ENCODE results near the gene ALKAL2. TPM values are rescaled to one million over a fixed set of nuclear protein-coding genes. Genes with fewer than 3 reads are reported as not detected.

The ALKAL2 gene
- total and polyA plus RNA-seq, 2 donors (not counting 3 experiments of a cell fraction or from before 2014, with no cell fraction given): not detected

GRCh38 chr2:253202-253638 is 34.7 kb downstream of the ALKAL2 start:
- Histone ChIP-seq H2AFZ (ENCODE audit: low read depth, low read length) (no peak overlapping the region), H3K4me1 (ENCODE audit: control insufficient read depth, extremely low read depth, insufficient read depth, low read length) (no peaks in the 10 kb centered on the region), H3K4me3 (replicated peaks in 1 of 3; ENCODE audit: insufficient read depth in 1 of 3, low read depth in 1 of 3, low read length in 3 of 3) (no peak overlapping the region), H3K27me3 (ENCODE audit: control insufficient read depth in 2 of 2, insufficient read depth in 2 of 2, low read length in 2 of 2) (no peaks in the 10 kb centered on the region), H3K9me3 (replicated peaks; ENCODE audit: control insufficient read depth, insufficient read depth, low read length) (no peaks in the 10 kb centered on the region), H3K36me3 (ENCODE audit: control insufficient read depth in 2 of 2, extremely low read depth in 1 of 2, insufficient read depth in 2 of 2, low read length in 2 of 2) (no peaks in the 10 kb centered on the region), H4K20me1 (replicated peaks; ENCODE audit: control insufficient read depth, extremely low read depth, insufficient read depth, low read length) (no peaks in the 10 kb centered on the region), H3K4me2 (ENCODE audit: insufficient read depth, low read length) (no peak overlapping the region), H3K79me2 (ENCODE audit: control insufficient read depth, insufficient read depth, low read length) (no peaks in the 10 kb centered on the region), H3K9me1 (replicated peaks; ENCODE audit: control insufficient read depth, extremely low read depth, insufficient read depth, low read length) (no peaks in the 10 kb centered on the region), H3K9ac (replicated peaks; ENCODE audit: extremely low read depth, insufficient read depth, low read length) (no peak overlapping the region), H3K27ac (ENCODE audit: insufficient read depth, low read depth, low read length) (no peak overlapping the region)
- CTCF ChIA-PET: interaction anchor here (1.3 kb wide), 1 partner anchor 13 kb away, joined by 3 read pairs; no protein-coding TSS in a partner anchor
- DNase-seq (ENCODE audit: low read depth, low spot score): no peak
- FAIRE-seq: peak; percentile 21
- intact Hi-C loops (cut with micrococcal nuclease): no loop called here
- BruUV-seq (replicated peaks): no TSS peak
- dilution Hi-C loops (cut with MboI; ENCODE audit: extremely low pct_ligation_motif_present, low sequenced_read_pairs): no loop called here
- TF ChIP-seq, protein P1, sequence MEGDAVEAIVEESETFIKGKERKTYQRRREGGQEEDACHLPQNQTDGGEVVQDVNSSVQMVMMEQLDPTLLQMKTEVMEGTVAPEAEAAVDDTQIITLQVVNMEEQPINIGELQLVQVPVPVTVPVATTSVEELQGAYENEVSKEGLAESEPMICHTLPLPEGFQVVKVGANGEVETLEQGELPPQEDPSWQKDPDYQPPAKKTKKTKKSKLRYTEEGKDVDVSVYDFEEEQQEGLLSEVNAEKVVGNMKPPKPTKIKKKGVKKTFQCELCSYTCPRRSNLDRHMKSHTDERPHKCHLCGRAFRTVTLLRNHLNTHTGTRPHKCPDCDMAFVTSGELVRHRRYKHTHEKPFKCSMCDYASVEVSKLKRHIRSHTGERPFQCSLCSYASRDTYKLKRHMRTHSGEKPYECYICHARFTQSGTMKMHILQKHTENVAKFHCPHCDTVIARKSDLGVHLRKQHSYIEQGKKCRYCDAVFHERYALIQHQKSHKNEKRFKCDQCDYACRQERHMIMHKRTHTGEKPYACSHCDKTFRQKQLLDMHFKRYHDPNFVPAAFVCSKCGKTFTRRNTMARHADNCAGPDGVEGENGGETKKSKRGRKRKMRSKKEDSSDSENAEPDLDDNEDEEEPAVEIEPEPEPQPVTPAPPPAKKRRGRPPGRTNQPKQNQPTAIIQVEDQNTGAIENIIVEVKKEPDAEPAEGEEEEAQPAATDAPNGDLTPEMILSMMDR (IDR thresholded peaks at IDR 0.05; ENCODE audit: extremely low read depth in 1 of 2, insufficient read depth in 1 of 2, low read depth in 1 of 2, low read length in 2 of 2): no peak
- TF ChIP-seq JUN (IDR thresholded peaks at IDR 0.05; ENCODE audit: borderline replicate concordance, insufficient read depth, insufficient read length, low read depth) (no peak), MYC (IDR thresholded peaks at IDR 0.05; ENCODE audit: low read depth, low read length) (no peak), GATA2 (IDR thresholded peaks at IDR 0.05; ENCODE audit: insufficient read depth, insufficient read length, low read depth, low read length) (no peak), POLR2AphosphoS5 (IDR thresholded peaks at IDR 0.05; ENCODE audit: insufficient read depth, low read depth, low read length) (no peak), POLR2A (IDR thresholded peaks at IDR 0.05; ENCODE audit: low read depth, low read length) (no peak), FOS (IDR thresholded peaks at IDR 0.05; ENCODE audit: borderline replicate concordance, insufficient read depth, low read length) (no peak), EZH2 (IDR thresholded peaks at IDR 0.05; ENCODE audit: borderline replicate concordance, low read depth, low read length, severe bottlenecking) (no peak)
- TF ChIP-seq, protein P2, sequence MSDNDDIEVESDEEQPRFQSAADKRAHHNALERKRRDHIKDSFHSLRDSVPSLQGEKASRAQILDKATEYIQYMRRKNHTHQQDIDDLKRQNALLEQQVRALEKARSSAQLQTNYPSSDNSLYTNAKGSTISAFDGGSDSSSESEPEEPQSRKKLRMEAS (IDR thresholded peaks at IDR 0.05; ENCODE audit: insufficient read depth, insufficient read length): no peak
- POLR2A ChIA-PET: no interaction called here
